UCSD-AML1 (cell line): ENCODE results near the gene LHX5.

Experiments used
- DNase-seq: peaks from one replicate; lab custom pipeline; 2025; ENCODE audit not compliant: unreplicated experiment; lab: John Stamatoyannopoulos, UW

Gene LHX5

DNA sequence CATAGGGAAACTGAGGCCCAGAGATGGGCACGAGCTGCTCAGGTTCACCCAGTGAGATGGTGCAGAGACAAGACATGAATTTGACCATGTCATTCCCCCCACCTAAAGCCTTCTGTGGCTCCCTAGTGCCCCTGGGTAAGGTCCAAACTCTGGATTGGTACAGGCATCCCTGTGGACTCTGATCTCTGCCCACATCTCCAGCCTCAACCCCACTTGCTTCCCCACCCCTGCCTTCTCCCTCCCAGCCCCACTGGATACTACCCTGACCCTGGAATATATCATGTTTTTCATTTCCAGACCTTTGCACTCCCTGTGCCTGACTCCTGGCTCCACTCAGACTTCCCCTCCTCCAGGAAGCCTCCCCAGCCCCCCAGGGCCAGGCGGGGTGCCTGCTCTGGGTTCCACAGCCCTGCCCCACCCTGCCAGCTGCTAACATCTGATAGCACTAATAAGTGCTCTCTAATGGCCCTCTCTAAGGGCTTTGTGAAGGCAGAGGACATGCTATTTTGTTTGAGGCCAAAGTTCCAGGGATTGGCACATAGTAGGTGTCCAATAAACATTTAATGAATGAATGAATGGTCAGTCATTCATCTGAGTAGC, 50.6 kb downstream of the LHX5 start:
- DNase-seq, result no peak

DNA sequence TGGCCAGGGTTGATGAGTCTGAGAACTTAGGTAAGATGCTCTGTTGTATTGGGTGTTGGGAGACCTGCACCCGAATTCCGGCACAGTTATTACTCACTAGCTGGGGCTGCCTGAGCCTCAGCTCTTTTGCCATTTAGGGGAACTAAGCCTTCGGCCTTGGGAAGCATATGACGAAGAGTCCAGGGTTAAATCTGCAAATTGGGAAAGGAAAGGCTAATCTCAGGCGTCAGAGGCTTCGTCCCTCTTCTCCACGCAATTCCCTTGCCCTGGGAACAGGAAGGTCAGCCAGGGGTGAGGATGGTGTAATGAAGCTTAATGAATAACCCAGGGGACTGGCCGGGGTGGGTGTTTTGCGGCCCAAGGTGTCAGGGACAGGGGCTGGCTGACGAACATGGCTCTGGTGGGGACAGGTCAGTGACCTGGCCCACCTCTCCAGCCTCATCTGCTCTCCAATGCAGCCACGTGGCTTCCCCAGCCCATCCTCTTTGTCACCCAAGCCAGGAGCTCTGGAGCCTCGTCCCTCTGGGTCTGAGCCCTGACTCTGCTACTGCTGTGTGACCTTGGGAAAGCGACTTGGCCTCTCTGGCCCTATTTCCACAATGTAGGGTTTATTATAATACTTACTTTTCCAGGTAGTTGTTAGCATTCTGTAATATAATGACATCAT, 53.3 kb downstream of the LHX5 start:
- DNase-seq, result no peak

DNA sequence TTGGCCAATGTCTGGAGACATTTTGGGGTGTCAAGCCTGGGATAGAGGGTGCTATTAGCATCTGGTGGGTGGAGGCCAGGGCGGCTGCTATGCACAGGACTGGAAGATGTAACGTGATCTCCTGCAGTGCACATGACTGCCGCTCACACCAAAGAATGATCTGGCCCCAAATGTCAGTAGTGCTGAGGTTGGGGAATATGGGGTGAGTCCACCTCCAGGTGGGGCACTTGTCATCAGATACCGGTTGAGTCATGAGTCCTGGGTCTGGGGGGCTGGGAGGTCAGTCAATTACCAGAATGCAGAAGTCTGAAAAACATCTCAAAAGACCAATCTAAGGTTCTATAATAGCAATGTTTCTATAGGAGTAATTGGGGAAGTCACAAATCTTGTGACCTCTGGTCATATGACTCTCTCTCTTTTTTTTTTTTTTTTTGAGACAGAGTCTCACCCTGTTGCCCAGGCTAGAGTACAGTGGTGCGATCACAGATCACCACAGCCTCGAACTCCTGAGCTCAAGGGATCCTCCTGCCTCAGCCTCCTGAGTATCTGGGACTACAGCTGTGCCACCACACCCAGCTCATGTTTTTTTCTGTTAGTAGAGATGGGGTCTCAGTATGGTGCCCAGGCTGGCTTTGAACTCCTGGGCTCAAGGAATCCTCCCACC, 55.4 kb downstream of the LHX5 start:
- peak; percentile 33 for DNase-seq

DNA sequence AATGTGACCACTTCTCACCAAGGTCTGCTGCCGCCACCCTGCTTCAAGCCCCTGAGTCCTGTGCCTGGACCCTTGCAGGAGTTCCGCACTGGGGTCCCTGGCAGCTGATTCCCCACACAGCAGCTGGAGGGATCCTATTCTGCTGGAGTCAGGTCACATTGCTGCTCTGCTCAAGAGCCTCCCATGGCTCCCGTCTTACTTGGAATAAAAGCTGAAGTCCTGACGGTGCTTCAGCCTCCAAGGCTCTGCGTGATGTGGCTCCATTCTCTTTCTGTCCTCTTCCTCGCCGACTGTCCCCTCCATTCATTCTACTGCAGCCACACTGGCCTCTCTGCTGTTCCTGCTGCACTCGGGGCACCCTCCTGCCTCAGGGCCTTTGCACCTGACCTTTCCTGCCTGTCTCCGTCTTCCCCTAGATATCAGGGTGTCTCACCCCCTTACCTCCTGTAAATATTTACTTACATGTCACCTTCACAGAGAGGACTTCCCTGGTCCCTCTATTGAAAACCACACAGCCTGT, 57.1 kb downstream of the LHX5 start:
- DNase-seq, result no peak

DNA sequence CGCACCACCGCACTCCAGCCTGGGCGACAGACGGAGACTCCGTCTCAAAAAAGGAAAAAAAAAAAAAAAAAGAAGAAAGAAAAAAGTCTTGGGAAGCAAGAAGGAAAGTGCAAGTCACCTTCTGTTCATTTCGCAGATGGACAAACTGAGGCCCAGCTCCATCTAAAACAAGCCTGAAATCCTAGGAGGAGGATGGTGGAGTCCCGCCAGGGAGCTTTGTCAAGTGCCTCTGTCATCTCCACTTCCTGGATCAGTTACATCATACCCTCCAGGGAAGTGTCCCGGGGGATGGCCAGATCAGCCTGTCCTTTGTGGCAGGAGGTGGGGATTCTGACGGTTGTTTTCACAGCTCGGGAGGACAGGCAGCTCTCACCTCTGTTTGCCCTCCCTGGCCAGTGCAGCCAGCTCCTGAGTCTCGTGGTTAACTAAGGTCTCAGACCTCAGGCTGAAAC, 58.2 kb downstream of the LHX5 start:
- peak; percentile 20 for DNase-seq
